Mucosa of stomach (tissue), 1 donor: ENCODE results near the gene TEX11.
"Not testable (repeated sequence)": the region's sequence is repeated elsewhere in the genome, so short reads cannot be mapped to it uniquely, and the experiment has no call there.

Source experiments
- H3K27me3 ChIP-seq: one replicate; pipeline ENCODE4 v1.7.0; 2013; ENCODE audit warnings: mild to moderate bottlenecking, low read length; ENCODE audit not compliant: control insufficient read depth, insufficient read depth
- H3K36me3 ChIP-seq: one replicate; pipeline ENCODE4 v1.7.0; 2013; ENCODE audit warnings: low read length; ENCODE audit not compliant: control insufficient read depth, insufficient read depth
- H3K4me1 ChIP-seq: one replicate; pipeline ENCODE4 v1.7.0; 2013; ENCODE audit warnings: mild to moderate bottlenecking, low read length; ENCODE audit not compliant: control insufficient read depth, insufficient read depth
- H3K4me3 ChIP-seq: one replicate; pipeline ENCODE4 v1.7.0; 2013; ENCODE audit warnings: low read length
- H3K9ac ChIP-seq: one replicate; pipeline ENCODE4 v1.7.0; 2013; ENCODE audit warnings: mild to moderate bottlenecking, low read length, moderate library complexity
- H3K9me3 ChIP-seq: one replicate; pipeline ENCODE4 v1.7.0; 2013; ENCODE audit warnings: mild to moderate bottlenecking, low read length, moderate library complexity; ENCODE audit not compliant: control insufficient read depth
- donor health status: Pancreatic carcinoma.

TEX11 gene

DNA sequence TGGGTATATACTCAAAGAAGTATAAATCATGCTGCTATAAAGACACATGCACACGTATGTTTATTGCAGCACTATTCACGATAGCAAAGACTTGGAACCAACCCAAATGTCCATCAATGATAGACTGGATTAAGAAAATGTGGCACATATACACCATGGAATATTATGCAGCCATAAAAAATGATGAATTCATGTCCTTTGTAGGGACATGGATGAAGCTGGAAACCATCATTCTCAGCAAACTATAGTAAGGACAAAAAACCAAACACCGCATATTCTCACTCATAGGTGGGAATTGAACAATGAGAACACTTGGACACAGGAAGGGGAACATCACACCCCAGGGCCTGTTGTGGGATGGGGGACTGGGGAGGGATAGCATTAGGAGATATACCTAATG lies 260.6 kb downstream of the TEX11 start:
- H3K4me1 ChIP-seq, H3K9ac ChIP-seq, H3K9me3 ChIP-seq, H3K27me3 ChIP-seq, H3K36me3 ChIP-seq, H3K4me3 ChIP-seq: not testable (repeated sequence)

DNA sequence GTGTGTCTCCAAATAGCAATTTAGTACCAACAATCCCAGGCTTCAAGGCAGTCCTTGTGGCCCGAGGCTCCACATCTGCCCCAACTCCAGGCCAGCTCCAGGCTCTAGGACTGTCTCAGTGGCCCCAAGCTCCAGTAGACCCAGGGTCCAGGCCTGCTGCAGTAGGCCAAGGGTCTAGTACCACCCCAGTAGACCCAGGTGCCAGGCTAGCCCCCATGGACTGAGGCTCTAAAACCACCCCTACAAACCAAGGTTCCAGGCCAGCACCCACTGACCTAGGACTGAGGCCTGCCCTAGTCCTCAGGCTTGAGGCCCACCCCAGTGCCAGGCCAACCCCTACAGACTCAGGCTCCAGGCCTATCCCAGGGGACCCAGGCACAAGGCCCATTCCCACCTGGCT lies 272.3 kb downstream of the TEX11 start:
- no peaks in the 10 kb centered on the region for H3K4me1 ChIP-seq
- no peaks in the 10 kb centered on the region for H3K36me3 ChIP-seq
- no peak overlapping the region for H3K9ac ChIP-seq
- no peaks in the 10 kb centered on the region for H3K27me3 ChIP-seq
- no peak overlapping the region for H3K4me3 ChIP-seq
- no peaks in the 10 kb centered on the region for H3K9me3 ChIP-seq

DNA sequence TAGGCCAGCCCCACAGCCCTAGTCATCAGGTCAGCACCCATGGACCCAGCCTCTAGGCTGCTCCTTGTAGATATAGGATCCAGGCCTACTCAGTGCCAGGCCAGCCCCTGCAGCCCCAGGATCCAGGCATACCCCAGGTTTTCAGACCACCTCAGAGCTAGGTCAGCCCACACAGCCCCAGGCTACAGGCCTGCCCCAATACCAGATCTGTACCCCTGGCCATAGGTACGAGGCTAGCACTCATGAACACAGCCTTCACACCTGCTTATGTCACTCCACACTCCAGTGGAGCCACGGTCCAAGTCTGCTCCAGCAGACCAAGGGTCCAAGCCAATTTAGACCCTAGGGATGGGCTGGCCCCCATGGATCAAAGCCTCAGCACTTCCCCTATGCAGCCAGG lies 272.8 kb downstream of the TEX11 start:
- Histone ChIP-seq H3K9ac (no peak overlapping the region), H3K36me3 (no peaks in the 10 kb centered on the region), H3K27me3 (no peaks in the 10 kb centered on the region), H3K4me1 (no peaks in the 10 kb centered on the region), H3K4me3 (no peak overlapping the region), H3K9me3 (no peaks in the 10 kb centered on the region)

DNA sequence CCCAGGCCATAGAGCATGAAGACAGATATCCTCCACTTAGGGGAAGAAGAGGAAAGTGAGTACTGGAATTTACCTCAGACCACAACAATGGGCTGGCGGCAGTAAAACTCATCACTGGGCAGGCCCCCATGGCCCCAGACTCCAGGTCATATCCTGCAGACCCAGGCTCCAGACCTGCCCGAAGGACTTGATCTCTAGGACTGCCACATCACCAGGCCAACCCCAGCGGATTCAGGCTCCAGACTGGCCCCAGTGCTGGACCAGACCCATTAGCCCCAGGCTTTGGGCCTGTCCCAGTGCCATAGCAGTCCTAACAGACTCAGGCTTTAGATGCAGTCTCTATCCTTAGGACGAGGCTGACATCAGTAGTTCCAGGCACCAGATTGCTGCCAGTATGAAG lies 273.3 kb downstream of the TEX11 start:
- no peaks in the 10 kb centered on the region for H3K36me3 ChIP-seq
- H3K9ac ChIP-seq = no peak overlapping the region
- no peaks in the 10 kb centered on the region for H3K27me3 ChIP-seq
- H3K4me3 ChIP-seq = no peak overlapping the region
- H3K4me1 ChIP-seq = no peaks in the 10 kb centered on the region
- H3K9me3 ChIP-seq = no peaks in the 10 kb centered on the region

DNA sequence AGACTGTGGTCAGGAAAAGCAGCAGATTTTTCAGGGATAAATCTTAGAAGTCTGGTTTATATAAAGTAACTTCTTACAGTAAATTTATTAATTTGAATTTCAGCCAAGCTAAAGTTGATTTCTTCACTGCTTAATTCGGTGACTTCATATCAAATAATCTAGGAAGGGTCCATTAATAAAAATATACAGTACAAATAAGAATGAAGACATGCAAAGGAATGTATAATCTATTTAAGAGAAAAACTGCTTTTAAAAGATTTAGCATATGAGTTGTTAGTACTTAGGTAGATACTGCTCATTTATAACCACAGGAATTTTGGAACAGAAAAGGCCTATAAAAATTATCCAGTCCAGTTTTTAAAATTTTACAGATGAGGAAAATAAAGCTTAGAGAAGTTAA lies 286.8 kb downstream of the TEX11 start:
- H3K36me3 ChIP-seq = no peaks in the 10 kb centered on the region
- H3K4me1 ChIP-seq = no peaks in the 10 kb centered on the region

DNA sequence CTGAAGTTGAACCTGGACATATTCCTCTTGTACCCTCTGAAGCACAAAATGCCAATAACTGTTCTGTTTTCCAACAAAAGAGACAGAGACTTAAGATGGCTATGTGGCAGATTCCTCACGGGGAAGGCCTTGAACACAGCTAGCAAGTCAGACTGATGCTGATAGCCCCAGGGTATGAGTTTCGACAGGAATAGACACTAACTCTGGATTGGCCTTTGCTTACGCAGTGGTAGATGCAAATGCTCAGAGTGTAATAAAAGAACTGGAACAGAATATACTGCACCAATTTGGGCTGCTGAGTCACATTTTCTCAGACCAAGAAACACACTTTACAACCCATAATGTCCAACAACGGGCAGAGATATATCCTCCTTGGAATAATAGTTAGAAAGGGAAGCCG lies 290.0 kb downstream of the TEX11 start:
- no peaks in the 10 kb centered on the region for H3K4me1 ChIP-seq
- no peaks in the 10 kb centered on the region for H3K36me3 ChIP-seq
- H3K9me3 ChIP-seq = no peaks in the 10 kb centered on the region
- H3K27me3 ChIP-seq = no peaks in the 10 kb centered on the region
- H3K4me3 ChIP-seq = no peak overlapping the region
- H3K9ac ChIP-seq = no peak overlapping the region

More for the DNA sequence above, 286.8 kb downstream of the TEX11 start:
- Histone ChIP-seq H3K9me3 (no peaks in the 10 kb centered on the region), H3K9ac (no peak overlapping the region), H3K4me3 (no peak overlapping the region), H3K27me3 (no peaks in the 10 kb centered on the region)

DNA sequence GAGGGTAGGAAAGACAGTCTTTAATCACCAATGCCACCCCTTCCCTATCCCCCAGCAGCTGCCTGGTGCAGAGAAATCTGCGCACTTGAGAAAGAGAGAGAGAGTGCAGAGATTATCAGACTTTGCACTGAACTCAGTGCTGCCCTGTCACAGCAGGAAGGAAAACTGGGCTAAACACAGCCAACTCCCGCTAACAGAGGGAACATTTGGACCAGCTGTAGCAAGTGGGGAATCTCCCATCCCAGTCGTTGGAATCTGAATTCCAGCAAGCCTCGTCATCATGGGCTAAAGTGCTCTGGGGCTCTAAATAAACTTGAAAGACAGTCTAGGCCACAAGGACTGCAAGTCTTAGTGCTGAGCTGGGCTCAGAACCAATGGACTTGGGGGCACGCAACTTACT lies 295.2 kb downstream of the TEX11 start:
- H3K4me1 ChIP-seq = no peaks in the 10 kb centered on the region
- no peaks in the 10 kb centered on the region for H3K36me3 ChIP-seq
- no peak overlapping the region for H3K9ac ChIP-seq
- H3K9me3 ChIP-seq = no peaks in the 10 kb centered on the region
- no peaks in the 10 kb centered on the region for H3K27me3 ChIP-seq
- no peak overlapping the region for H3K4me3 ChIP-seq

DNA sequence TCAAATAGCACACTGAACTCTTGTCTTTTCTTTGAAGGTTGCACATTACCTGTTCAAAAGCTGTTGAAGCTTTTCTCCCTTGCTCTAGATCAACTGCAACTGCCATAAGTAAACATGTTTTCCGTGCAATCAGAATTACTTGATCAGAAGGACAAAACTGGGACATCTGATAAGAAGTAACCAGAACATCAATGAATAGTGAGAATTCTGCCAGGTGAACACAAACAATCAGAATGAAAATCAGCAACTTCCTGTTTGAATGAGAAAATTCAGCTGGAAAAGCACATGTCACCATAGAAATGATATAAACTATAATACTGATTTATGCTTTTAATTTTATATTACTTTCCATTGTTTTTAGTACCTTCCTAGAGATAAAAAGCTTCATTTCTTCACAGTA lies 303.2 kb downstream of the TEX11 start:
- no peaks in the 10 kb centered on the region for H3K36me3 ChIP-seq
- H3K9me3 ChIP-seq = no peaks in the 10 kb centered on the region
- H3K9ac ChIP-seq = no peak overlapping the region
- no peaks in the 10 kb centered on the region for H3K4me1 ChIP-seq
- no peaks in the 10 kb centered on the region for H3K27me3 ChIP-seq
- no peak overlapping the region for H3K4me3 ChIP-seq

DNA sequence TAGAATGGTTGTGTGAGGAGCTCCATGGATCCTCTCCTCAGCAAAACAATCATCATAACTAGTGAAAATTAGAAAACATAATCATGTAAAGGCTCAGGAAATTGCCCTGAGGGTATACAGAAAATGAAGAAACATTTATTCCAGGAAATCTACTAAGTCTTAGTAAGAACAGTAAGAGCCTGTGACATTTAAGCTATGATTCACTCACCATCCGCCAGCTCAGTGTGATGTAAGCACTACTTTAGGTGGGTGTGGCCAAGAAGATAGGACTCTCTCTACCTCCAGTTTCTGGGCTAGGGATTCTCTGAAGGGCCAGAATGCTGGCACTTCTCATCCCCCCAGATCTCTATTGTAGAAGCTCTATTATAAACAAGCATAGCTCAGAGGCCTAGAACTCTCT lies 316.4 kb downstream of the TEX11 start:
- Histone ChIP-seq H3K27me3 (no peaks in the 10 kb centered on the region), H3K4me1 (no peaks in the 10 kb centered on the region), H3K9me3 (no peaks in the 10 kb centered on the region), H3K36me3 (no peaks in the 10 kb centered on the region), H3K4me3 (no peak overlapping the region), H3K9ac (no peak overlapping the region)

DNA sequence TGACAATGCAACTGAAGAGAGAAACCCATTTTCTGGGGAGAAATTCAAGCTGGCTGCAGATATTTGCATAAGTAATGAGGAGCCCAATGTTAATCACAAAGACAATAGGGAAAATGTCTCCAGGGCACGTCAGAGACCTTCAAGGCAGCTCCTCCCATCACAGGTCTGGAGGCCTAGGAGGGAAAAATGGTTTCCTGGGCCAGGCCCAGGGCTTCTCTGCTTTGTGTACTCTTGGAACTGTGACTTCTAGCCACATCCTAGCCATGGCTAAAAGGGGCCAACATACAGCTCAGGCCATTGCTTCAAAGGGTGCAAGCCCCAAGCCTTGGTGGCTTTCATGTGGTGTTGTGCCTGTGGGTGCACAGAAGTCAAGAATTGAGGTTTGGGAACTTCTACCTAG lies 321.4 kb downstream of the TEX11 start:
- H3K9me3 ChIP-seq, H3K9ac ChIP-seq, H3K4me1 ChIP-seq, H3K36me3 ChIP-seq, H3K4me3 ChIP-seq, H3K27me3 ChIP-seq: not testable (repeated sequence)

DNA sequence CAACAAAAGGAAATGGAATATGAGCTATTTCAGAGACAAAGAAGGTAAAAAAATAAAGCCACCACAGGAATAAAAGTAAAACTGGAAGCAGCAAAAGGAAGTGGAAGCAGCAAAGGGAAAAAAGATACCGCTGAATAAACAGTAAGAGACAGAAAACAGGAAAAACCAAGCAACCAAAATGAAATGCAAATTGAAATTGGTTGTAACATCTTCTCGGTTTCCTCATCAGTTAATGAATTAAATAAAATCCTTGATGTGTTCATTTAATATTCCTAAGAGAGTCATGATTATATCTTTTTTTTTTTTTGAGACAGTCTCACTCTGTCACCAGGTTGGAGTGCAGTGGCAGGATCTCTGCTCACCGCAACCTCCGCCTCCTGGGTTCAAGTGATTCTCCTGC lies 331.1 kb downstream of the TEX11 start:
- Histone ChIP-seq H3K4me1 (no peaks in the 10 kb centered on the region), H3K4me3 (no peak overlapping the region), H3K36me3 (no peaks in the 10 kb centered on the region), H3K27me3 (no peaks in the 10 kb centered on the region), H3K9me3 (no peaks in the 10 kb centered on the region), H3K9ac (no peak overlapping the region)

DNA sequence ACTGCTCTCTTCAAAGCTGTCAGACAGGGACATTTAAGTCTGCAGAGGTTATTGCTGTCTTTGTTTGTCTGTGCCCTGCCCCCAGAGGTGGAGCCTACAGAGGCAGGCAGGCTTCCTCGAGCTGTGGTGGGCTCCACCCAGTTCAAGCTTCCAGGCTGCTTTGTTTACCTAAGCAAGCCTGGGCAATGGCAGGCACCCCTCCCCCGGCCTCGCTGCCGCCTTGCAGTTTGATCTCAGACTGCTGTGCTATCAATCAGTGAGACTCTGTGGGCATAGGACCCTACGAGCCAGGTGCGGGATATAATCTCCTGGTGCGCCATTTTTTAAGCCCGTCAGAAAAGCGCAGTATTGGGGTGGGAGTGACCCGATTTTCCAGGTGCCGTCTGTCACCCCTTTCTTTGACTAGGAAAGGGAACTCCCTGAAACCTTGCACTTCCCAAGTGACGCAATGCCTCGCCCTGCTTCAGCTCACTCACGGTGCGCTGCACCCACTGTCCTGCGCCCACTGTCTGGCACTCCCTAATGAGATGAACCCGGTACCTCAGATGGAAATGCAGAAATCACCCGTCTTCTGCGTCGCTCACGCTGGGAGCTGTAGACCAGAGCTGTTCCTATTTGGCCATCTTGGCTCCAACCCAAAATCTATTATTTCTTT lies 338.5 kb downstream of the TEX11 start:
- not testable (repeated sequence) for H3K27me3 ChIP-seq, H3K36me3 ChIP-seq, H3K9ac ChIP-seq, H3K4me1 ChIP-seq, H3K4me3 ChIP-seq, H3K9me3 ChIP-seq

DNA sequence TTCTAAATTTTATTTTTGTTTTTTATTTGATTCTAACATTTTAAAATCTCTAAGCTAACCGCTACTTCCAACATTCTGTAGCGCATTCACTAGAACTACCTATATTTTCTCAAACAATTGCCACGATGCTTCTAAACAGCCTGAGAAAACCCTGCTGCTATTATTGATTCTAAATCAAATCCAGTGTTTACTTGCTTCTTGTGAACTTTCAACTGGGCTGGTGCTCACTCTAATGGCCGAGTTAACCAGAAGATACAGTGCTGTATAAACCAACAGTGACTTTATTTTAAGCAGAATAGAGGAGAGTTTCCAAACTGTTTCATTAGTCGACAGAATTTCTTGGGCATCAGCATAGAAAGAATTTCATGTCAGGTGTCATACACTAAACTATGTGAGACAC lies 353.6 kb downstream of the TEX11 start:
- Histone ChIP-seq H3K4me3 (no peak overlapping the region), H3K9me3 (no peaks in the 10 kb centered on the region), H3K4me1 (peaks cover 4% of the 10 kb centered on the region), H3K9ac (no peak overlapping the region), H3K27me3 (no peaks in the 10 kb centered on the region), H3K36me3 (no peaks in the 10 kb centered on the region)
